ENCODE data around the gene CAT. TPM values are rescaled to one million over a fixed set of nuclear protein-coding genes. Genes with fewer than 3 reads are reported as not detected.
A peak's percentile ranks its signal among the peaks of the same experiment; 100 is the strongest.

Gene CAT
- total and polyA plus RNA-seq, 9 of the 15 experiments (the other 6 are each of a cell fraction or from before 2014, with no cell fraction given), result 86.7 to 183 (median 114) TPM

DNA sequence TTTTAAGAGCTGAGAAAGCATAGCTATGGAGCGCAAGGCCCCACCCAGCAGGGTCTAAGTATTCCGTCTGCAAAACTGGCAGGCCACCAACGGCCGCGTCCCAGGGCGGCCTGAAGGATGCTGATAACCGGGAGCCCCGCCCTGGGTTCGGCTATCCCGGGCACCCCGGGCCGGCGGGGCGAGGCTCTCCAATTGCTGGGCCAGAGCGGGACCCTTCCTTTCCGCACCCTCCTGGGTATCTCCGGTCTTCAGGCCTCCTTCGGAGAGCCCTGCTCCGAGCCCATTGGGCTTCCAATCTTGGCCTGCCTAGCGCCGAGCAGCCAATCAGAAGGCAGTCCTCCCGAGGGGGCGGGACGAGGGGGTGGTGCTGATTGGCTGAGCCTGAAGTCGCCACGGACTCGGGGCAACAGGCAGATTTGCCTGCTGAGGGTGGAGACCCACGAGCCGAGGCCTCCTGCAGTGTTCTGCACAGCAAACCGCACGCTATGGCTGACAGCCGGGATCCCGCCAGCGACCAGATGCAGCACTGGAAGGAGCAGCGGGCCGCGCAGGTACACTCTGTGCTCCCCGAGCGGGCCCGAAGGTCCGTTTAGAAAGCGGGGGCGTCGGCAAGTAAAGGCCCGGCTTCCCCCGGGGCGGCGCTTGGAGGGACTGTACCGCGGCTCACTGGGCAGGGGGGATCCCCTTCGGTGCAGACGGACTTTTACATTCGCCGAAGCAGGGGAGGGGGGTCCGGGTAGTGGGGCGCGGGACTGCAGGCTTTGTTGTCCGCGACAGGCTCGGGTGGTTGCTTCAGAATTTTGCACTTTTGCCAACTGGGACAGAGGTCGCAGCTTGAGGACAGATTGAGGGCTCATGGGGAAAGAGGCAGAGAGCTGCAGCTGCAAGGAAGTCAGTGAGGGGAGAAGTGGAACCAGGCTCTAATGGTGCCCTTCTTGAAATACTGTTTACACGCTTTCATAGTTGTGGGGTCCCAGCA lies at the start of gene CAT (continued):
- TF ChIP-seq, protein P1, sequence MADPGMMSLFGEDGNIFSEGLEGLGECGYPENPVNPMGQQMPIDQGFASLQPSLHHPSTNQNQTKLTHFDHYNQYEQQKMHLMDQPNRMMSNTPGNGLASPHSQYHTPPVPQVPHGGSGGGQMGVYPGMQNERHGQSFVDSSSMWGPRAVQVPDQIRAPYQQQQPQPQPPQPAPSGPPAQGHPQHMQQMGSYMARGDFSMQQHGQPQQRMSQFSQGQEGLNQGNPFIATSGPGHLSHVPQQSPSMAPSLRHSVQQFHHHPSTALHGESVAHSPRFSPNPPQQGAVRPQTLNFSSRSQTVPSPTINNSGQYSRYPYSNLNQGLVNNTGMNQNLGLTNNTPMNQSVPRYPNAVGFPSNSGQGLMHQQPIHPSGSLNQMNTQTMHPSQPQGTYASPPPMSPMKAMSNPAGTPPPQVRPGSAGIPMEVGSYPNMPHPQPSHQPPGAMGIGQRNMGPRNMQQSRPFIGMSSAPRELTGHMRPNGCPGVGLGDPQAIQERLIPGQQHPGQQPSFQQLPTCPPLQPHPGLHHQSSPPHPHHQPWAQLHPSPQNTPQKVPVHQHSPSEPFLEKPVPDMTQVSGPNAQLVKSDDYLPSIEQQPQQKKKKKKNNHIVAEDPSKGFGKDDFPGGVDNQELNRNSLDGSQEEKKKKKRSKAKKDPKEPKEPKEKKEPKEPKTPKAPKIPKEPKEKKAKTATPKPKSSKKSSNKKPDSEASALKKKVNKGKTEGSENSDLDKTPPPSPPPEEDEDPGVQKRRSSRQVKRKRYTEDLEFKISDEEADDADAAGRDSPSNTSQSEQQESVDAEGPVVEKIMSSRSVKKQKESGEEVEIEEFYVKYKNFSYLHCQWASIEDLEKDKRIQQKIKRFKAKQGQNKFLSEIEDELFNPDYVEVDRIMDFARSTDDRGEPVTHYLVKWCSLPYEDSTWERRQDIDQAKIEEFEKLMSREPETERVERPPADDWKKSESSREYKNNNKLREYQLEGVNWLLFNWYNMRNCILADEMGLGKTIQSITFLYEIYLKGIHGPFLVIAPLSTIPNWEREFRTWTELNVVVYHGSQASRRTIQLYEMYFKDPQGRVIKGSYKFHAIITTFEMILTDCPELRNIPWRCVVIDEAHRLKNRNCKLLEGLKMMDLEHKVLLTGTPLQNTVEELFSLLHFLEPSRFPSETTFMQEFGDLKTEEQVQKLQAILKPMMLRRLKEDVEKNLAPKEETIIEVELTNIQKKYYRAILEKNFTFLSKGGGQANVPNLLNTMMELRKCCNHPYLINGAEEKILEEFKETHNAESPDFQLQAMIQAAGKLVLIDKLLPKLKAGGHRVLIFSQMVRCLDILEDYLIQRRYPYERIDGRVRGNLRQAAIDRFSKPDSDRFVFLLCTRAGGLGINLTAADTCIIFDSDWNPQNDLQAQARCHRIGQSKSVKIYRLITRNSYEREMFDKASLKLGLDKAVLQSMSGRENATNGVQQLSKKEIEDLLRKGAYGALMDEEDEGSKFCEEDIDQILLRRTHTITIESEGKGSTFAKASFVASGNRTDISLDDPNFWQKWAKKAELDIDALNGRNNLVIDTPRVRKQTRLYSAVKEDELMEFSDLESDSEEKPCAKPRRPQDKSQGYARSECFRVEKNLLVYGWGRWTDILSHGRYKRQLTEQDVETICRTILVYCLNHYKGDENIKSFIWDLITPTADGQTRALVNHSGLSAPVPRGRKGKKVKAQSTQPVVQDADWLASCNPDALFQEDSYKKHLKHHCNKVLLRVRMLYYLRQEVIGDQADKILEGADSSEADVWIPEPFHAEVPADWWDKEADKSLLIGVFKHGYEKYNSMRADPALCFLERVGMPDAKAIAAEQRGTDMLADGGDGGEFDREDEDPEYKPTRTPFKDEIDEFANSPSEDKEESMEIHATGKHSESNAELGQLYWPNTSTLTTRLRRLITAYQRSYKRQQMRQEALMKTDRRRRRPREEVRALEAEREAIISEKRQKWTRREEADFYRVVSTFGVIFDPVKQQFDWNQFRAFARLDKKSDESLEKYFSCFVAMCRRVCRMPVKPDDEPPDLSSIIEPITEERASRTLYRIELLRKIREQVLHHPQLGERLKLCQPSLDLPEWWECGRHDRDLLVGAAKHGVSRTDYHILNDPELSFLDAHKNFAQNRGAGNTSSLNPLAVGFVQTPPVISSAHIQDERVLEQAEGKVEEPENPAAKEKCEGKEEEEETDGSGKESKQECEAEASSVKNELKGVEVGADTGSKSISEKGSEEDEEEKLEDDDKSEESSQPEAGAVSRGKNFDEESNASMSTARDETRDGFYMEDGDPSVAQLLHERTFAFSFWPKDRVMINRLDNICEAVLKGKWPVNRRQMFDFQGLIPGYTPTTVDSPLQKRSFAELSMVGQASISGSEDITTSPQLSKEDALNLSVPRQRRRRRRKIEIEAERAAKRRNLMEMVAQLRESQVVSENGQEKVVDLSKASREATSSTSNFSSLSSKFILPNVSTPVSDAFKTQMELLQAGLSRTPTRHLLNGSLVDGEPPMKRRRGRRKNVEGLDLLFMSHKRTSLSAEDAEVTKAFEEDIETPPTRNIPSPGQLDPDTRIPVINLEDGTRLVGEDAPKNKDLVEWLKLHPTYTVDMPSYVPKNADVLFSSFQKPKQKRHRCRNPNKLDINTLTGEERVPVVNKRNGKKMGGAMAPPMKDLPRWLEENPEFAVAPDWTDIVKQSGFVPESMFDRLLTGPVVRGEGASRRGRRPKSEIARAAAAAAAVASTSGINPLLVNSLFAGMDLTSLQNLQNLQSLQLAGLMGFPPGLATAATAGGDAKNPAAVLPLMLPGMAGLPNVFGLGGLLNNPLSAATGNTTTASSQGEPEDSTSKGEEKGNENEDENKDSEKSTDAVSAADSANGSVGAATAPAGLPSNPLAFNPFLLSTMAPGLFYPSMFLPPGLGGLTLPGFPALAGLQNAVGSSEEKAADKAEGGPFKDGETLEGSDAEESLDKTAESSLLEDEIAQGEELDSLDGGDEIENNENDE (IDR thresholded peaks at IDR 0.05; ENCODE audit: low read depth, low read length), result no peak
- TF ChIP-seq ZC3H8 (IDR thresholded peaks at IDR 0.05), result no peak
- peak; percentile 96 for TF ChIP-seq MBD2 (IDR thresholded peaks at IDR 0.05; ENCODE audit: borderline replicate concordance, low read depth)
- peak; percentile 47; the same call in 1 of the 2 replicates for TF ChIP-seq USF1 (CRISPR knock-in tag; IDR thresholded peaks at IDR 0.05)
- TF ChIP-seq ZNF174 (CRISPR knock-in tag; IDR thresholded peaks at IDR 0.05), result no peak
- TF ChIP-seq ETV1 (tag; conservative IDR thresholded peaks at IDR 0.05; ENCODE audit: low read depth), result peak; percentile 55
- no peak for TF ChIP-seq ZNF3 (CRISPR knock-in tag; IDR thresholded peaks at IDR 0.05)
- peak; percentile 53 to 55; a peak in 2 of 4 replicates for TF ChIP-seq FOXK2 (conservative IDR thresholded peaks at IDR 0.05 in 1 of 2, IDR thresholded peaks at IDR 0.05 in 1 of 2; ENCODE audit: low read depth in 2 of 2)
- TF ChIP-seq EP300 (IDR thresholded peaks at IDR 0.05; ENCODE audit: low read length), result peak; percentile 96
- TF ChIP-seq THRAP3 (IDR thresholded peaks at IDR 0.05; ENCODE audit: borderline replicate concordance), result no peak
- TF ChIP-seq, protein P2, sequence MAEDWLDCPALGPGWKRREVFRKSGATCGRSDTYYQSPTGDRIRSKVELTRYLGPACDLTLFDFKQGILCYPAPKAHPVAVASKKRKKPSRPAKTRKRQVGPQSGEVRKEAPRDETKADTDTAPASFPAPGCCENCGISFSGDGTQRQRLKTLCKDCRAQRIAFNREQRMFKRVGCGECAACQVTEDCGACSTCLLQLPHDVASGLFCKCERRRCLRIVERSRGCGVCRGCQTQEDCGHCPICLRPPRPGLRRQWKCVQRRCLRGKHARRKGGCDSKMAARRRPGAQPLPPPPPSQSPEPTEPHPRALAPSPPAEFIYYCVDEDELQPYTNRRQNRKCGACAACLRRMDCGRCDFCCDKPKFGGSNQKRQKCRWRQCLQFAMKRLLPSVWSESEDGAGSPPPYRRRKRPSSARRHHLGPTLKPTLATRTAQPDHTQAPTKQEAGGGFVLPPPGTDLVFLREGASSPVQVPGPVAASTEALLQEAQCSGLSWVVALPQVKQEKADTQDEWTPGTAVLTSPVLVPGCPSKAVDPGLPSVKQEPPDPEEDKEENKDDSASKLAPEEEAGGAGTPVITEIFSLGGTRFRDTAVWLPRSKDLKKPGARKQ (CRISPR knock-in tag; IDR thresholded peaks at IDR 0.05), result no peak
- no peak for TF ChIP-seq MED1 (CRISPR knock-in tag; IDR thresholded peaks at IDR 0.05; ENCODE audit: borderline replicate concordance)
- TF ChIP-seq ZNF282 (CRISPR knock-in tag; IDR thresholded peaks at IDR 0.05), result no peak
